Esophagus mucosa (tissue), 1 donor: Measurements from ENCODE around the gene CSNK1E. TPM values are rescaled to one million over a fixed set of nuclear protein-coding genes. Genes with fewer than 3 reads are reported as not detected.

Experiments
- ATAC-seq: fragments of 200-7000 bp; cut with Tn5 transposase; one replicate; pipeline ENCODE4 v1.9.1; 2020
- total RNA-seq: library from RNA; stranded (reverse); gene quantifications from one replicate; pipeline ENCODE4 v1.2.4, GENCODE V29; 2023
- donor health status: DM: yes; HTN: yes; CAD: no.

Gene CSNK1E
- total RNA-seq, 1 donor from 2014 or later = 71.0 TPM

DNA sequence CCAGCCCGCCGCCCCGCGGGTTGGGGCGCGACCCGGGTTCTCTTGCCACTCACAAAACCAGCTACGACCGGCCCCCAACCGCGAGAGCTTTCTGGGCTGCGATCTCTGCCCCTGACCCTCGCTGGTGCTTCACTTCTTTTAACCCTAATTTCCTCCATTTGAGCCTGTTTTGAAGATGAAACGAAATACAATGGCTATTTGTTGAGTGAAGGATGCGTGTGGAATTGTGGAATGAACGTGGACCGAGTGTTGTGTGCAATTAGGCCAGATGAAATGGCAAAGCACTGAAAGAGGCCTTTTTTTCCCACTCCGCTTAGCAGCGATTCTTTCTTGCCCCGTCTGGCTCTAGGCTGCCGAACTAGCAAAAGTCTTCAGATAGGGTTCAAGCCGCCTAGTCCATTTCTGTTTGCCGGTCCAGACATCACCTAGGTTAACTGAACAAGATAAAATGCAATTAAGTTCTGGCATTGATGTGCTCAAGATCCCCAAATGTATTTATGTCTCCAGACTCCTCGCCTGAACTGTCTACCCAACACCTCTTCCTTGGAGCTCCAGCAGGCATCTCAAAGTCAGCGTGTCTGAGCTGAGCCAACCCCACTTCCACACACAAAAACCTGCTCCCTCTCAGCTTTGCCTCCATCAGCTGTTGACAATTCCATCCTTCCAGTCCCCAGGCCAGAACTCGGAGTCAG, 44.0 kb downstream of the CSNK1E start:
- no peak for ATAC-seq

DNA sequence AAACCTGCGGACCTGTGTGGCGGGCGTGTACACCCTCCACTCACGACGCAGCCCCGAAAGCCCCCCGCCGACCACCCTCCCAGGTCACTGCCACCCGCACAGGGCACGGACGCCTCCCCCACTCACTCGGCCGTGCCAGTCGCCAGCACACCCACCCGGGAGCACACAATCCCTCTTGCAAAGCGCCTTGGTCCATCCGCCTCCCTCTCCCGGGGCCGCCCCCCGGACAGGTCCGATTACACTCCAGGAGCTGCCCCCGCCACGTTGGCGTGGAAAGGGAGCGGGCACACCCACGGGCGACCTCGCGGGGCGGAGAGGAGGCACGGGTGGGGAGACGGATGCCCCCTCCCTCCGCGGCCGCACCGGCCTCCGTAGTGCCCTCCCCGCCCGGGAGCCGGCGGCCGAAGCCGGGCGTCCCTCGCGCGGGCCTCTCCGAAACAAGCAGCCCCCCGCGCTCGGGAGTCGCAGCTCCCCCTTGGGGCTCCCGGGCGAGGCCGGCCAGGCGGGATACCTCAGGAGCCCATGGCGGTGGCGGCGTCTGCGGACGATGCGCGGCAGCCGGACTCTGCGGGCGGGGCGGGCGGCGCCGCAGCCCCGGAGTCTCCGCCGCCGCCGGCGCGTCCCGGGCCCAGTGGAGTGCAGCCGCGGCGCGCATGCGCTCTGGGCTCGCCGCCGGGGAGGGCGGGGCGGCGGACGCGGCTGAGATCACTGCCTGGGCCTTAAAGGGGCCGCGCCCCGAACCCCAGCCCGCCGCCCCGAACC, 44.7 kb downstream of the CSNK1E start, which contains the start of gene TMEM184B:
TSS of gene TMEM184B (minus strand) at position 638 of the 762 bp plus-strand sequence. CDS start 25,049 bp downstream, outside the sequence.
- ATAC-seq = peak; percentile 82

DNA sequence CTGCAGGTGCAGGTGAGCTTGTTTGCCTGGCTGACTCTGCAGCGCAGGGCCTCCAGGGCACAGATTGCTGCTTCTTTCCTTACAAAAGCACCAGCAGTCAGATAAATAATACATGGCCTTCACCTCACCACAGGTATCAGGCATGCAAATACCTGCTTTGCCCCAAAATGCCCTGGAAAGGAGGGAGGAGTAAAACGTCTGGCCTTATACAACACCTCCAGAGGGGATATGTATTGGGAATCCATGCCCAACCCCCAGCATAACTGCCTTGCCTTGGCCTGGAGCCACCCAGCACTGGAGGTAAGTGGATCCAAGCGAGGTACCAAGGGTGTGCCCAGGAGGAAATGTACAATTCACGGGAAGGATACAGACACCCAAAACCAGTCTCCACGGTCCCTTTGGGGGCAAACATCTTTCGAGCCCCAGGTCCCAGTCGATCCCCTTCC, 45.3 kb downstream of the CSNK1E start:
- ATAC-seq = peak; percentile 61

DNA sequence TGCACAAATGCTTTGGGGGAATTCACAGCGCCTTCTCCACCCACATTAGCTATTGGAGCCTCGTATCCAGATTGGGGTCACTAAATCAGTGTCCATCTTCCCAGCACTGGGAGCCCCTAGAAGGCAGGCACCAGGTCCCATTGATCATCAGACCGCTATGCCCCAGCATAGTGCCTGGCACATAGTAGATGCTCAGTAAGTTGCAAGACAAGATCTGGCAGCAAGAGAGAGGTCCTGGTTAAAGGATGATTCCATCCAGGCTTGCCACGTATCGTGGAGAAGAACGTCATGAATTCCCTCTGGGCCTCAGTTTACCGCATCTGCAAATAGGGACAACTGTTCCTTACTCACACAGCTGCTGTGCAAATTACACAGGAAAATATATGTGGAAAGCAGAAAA, 46.1 kb downstream of the CSNK1E start:
- ATAC-seq = no peak

DNA sequence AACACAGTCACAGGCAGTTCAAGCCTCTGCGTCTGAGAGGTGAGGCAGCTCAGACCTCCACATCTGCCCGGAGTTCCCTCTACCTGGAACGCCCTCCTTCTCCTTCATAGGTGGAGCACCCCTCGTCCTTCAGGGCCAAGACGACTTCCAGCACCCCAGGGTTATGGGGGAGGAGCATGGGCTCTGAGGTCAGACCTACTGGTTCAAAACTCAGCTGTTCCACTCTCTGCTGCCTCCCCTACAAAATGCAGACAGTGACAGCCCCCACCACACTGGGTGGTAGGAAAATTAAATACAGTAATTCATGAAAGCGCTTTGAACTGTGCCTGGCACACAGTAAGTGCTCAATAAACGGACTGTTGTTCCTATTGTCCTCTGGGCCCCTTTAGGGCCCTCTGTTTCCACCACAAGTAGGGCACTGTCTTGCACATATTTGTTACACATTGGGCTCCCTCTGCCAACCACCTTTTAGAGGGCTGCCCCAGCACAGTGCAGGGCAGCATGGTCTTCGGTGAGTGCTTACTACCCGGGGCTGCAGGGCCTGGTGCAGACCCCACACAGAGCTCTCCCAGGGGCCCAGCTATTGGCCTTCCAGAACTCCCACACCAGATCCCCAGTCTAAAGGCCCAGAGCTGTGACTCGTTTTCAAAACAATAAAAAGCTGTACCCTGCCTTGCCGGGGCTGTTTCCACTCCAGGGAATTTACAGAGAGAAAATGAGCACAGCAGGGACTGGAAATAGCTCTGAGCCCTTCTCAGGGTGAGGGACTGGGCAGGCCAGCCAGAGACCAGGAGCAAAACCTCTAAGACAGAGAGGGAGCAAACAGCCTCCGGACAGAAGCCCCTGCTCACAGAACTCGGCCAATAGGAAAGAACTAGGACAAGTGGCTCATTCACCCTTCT, 46.9 kb downstream of the CSNK1E start:
- no peak for ATAC-seq

DNA sequence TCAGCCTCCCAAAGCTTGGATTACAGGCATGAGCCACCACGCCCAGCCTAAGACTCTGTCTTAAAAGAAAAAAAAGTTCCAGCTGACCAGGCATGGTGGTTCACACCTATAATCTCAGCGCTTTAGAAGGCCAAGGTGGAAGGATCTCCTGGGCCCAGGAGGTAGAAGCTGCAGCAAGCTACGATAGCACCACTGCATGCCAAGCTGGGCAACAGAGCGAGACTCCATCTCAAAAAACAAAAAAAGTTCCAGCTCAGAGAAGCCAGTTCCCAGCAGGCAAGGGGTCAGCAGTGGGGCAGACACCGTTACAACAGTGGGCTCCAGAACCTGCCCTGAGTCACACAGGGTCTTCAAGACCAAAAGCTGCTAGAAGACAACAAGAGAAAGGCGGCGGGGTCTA, 47.8 kb downstream of the CSNK1E start:
- ATAC-seq = no peak

DNA sequence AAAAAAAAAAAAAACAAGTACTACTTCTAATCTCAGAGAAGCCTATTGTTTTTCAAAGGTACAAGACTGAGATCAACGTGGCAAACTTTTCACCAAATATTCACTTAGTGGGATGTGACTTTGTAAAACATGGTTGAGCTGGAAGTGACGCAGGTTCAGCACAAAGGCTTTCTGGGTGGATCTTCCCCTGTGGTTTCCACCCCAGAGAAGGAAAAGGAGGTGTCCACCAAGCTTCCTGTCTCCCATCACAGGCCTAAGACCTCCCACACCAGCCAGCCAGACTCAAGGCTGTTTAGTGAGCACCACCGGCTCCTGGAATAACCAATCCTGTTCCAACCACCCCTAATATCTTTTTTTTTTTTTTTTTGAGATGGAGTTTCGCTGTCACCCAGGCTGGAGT, 50.1 kb downstream of the CSNK1E start:
- ATAC-seq = peak; percentile 12

DNA sequence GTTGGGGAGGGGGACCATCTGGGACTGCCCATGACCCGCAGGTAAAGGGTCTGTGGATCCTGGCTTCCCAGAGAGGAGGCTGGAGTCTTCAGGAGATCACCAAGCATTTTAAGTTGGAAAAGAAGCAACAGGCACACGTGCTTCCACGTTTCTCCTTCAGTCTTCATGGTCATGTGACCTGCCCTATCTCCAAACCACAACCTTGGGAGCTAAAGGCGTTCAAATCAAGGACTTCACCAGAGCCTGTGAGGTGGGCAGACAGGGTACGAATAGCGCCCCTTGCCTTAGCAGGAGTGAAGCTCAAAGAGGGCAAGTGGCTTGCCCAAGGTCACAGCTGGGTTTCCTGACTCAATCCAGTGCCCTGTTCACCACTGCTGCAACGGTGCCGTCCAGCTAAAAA, 51.1 kb downstream of the CSNK1E start:
- no peak for ATAC-seq

DNA sequence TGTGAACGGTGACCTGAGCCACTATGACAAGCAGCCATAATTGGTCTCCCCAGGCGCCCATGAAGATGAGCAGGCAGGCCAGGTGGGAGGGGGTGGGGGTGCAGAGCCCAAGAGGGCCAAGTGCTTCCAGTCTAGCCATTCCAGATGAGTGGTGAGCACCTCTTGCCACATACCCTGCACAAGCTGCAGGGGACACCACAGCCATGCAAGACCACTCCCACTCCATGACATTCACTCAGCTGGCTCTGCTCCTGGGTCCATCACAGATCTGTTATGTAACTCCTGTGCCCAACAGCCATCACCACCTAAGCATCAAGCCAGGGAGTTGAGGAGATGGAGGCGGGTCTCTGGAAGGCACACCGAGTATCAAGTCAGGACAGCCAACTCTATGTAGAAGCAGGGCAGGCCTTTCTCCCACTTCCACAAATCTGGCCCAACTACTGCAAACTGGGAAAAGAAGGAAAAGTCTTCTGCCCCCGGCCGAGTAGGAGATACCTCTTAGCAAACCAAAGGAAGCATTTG, 52.9 kb downstream of the CSNK1E start:
- no peak for ATAC-seq

DNA sequence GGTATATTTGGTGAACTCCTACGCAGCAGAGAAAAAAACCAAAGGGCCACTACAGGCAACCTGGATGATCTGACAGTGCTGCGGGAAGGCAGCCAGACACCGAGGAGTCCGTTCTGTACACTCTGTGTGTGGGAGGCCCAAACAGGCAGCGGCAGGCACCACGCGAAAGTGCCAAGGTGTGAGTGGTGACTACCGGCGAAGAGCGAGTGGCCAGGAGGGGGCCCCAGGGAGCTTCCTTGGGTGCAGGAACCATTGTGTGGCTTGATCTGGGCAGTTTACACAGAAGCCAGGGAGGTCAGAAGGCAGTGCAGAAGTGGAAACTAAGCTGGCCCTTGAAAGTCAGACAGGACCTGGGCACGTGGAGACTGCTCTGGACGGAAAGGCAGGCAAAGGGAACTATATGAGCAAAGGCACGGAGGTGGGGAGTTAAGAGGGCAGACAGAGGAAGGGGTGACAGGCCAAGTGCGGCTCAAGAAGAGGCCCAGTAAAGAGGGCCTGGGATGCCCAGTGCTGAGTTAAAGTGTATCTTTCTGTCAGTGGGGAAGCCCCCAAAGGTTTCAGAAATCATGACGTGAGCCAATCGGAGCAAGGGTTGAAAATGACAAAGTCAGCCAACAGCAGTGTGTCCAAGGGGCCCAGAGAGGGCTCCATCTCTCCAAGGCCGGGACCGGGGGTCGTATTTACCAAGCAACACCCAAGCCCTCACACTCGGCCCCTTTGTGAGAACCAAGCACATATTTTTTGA, 55.0 kb downstream of the CSNK1E start:
- peak; percentile 84 for ATAC-seq

DNA sequence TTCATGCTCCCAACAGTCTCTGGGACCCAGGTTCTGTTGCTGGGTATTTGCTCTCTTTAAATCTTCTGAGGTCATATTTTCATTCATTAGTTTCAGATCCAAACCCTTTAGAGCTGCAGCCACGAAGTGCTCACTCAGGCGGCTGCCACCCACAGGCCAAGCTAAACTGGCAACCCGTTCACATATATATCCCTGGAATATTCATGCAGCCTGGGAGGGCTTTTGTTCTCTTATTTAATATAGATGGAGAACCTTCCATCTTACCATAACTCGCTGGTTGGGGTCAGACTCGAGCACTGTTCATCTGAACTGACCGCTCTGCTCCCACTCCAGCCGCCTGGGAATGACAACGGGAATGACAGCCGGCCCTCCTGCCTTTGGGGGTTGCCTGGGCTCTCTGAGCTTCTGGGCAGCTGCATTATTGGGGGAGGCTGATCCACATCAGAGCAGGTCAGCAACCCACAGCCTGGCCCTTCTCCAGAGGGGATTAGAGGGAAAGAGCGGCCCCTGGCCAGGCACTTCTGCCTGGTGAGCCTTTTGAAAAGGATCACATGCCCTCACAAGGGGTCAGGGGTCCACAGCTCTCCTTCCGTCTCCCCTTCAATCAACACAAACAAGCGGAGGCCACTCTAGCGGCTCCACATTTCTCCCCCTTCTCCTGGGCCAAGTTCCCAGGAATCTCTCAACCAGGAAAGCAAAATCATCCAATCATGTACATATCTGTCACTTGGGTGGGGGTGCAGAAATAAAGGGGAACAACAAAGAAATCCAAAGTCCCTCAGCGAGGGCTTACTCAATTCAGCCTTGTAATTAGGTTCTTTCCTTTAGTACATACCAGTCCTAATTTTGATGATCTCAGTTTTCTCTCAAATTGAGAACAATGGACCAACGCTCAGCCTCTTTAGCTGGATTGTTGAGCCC, 56.2 kb downstream of the CSNK1E start:
- no peak for ATAC-seq

DNA sequence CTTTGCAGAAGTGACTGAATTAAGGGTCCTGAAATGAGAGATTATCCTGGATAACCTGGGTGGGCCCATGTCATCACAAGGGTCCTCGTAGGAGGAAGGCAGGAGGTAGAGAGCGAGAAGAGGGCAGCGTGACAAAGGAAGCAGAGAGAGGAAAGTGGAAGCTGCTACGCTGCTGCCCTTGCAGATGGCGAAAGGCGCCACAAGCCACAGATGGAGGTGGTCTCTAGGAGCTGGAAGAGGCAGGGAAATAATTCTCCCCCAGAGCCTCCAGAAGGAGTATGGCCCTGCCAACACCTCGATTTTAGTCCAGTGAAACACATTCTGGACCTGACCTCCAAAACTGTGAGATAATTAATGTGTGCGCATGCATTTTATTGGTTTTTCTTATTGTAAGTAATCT, 57.9 kb downstream of the CSNK1E start:
- no peak for ATAC-seq

DNA sequence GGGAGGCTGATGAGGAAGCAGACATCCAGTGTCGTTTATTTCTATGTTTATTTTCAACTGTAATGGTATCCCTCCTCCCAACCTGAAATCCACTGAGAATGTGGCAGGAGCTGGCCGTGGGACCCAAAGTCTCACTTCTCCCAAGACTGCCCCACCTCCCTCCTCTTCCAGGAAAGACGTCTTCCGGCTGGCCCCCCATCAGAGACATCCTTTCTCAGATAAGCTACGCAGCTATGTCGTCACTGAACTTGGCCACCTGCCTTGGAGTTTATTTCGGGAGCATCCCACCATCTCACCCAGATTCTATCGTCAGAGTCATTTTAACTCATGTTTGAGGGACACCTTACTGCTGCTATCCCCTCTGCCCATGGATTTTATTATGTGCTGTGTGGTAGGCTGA, 58.3 kb downstream of the CSNK1E start:
- ATAC-seq = no peak

DNA sequence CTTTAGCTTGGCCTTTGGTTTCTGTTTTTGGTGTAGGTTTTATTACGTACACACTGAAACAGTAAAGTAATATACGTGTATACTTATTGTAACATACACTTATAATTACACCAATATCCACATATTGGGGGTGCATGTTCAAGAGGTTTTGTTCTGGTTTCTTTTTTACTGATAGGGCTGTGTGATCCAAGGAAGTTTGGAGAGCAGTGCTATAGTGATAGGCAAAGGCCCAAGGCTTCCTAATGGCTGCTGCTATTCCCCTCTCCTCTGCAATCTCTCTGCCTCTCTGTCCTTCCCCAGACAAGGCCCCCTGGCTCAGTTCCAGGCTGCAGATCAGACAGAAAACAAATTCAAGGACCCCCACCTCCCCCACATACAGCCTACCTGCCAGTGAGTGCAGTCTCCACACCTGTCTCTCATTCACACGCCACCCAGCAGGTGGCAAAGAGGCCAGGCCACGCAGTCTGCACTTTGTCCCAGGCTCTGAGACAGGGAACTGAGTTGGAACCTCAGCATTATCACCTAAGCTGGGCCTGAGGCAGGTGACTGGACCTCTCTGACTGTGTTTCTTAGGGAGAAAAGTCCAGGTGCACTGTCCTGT, 59.5 kb downstream of the CSNK1E start:
- no peak for ATAC-seq

DNA sequence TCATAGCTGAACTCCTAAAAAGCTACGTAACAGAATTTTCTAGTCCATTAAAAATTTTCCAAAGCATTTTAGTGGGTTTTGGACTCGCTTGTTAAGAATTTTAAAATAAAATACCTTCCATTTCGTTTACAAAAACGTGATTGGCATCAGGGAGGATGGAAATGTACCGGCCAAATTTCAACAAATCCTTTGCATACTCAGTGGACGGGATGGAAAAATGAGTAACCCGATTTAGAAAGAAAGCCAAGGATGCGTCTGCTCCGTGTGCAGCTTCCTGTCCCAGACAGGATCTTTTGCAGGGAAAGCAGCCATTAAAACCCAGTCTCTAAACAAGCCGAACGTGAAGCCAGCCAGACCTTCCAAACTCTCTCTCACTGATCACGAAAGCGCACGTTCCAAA, 60.1 kb downstream of the CSNK1E start:
- ATAC-seq = no peak

DNA sequence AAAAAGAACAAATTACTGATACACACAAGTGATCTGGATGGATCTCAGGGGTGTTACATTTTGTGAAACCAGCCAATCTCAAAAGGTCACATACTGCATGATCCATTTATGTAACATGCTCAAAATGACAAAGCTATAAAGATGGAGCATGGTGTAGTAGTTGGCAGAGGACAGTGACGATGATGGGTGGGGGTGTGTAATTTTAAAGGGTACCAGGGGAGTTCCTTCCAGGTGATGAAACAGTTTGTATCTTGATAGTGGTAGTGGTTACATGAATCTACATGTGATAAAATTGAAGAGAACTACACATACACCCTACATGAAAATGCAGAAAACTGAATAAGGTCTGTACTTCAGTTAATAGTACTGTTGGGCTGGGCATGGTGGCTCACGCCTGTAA, 61.5 kb downstream of the CSNK1E start:
- no peak for ATAC-seq

DNA sequence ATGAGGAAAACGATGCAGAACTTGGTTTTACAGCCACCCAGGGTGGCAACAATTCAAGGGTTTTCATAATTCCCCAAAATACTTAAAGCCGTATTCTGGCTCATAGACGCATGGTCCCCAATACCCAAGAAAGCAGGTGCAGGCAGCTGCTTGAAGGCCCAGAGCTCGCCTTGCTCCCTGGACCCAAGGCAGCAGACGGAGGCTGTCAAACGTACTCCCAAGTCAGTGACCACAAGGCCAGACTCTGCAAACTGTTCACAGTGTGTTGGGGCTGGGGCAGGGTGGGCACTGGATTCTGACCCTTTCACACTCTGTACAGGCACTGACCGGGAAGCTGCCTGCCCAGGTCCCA, 65.9 kb downstream of the CSNK1E start:
- no peak for ATAC-seq

DNA sequence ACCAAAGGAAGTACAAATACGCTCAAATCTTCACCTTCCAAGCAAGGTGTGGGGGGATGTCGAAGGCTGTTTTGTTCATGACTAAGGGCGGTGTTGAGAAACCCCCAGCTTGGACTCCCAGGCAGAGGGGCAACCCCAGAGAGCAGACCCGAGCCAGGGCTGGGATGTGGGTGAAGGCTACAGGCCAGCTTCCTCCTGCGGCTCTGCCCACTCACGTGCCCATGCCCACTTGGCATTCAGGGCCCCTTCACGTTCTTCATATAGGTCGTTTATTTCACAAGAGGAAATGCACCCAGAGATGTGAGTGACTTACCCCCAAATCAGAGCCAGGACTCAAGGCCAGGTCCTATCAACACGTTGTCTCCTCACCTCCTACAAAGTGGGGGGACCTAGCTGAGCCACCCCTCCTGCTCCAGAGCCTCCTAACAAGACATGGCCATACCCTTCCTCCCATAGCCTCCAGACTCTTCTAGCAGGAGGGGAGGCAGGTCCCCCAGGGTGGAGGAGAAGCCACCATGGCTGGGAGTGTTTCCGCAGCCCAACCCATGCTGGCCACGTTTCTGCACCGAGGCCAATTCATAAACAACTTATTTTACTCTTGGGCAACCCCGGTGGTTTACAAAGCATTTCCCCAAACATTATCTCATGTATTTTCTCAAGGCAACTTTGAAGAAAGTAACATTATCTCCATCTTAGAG, 66.4 kb downstream of the CSNK1E start:
- no peak for ATAC-seq

DNA sequence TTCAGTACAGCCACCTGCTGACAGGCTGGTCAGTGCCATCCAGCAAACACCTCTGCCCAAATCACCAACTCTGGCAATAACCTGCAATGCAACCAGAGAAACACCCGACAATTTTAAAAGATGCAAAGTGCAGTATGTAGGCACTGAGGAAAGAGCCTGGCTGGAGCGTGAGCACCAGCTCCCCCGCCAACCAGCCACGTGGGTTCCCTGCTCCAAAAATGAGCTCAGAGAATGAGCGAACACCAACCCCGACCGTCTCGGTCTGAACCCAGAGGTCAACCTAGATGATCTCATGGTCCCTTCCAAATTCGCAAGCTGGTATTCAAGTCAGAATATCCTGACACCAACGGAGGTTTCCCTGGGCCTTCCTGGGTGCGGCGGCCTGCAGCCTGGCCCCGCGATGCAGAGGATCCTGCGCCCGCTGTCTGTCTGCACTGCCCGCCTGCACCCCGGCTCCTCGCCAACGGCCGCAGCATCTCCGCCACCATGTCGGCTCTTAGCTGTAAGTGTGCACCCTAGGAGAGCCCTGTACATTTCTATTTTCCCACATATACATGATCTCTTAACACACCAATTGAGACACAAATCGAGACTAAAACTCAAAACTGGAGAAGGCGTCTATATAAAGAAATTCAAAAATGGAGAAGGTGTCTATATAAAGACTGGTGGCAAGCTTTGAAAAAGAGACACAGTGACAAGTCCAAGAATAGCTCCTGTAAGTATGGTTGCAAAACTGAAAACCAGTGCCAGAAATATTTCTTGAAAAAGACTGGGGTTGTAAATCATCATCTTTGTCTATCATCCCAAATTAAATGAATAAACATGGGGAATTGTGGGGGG, 67.2 kb downstream of the CSNK1E start:
- ATAC-seq = no peak
